NCI-H82 treated with DMSO at 0.1 percent for 48 hours (cell line): Measurements from ENCODE around the gene FOXP2.
"Not testable (repeated sequence)": the region's sequence is repeated elsewhere in the genome, so short reads cannot be mapped to it uniquely, and the experiment has no call there.

Source experiments
- DNase-seq: peaks from one replicate; lab custom pipeline; 2025; ENCODE audit not compliant: unreplicated experiment; lab: John Stamatoyannopoulos, UW

FOXP2 gene

DNA sequence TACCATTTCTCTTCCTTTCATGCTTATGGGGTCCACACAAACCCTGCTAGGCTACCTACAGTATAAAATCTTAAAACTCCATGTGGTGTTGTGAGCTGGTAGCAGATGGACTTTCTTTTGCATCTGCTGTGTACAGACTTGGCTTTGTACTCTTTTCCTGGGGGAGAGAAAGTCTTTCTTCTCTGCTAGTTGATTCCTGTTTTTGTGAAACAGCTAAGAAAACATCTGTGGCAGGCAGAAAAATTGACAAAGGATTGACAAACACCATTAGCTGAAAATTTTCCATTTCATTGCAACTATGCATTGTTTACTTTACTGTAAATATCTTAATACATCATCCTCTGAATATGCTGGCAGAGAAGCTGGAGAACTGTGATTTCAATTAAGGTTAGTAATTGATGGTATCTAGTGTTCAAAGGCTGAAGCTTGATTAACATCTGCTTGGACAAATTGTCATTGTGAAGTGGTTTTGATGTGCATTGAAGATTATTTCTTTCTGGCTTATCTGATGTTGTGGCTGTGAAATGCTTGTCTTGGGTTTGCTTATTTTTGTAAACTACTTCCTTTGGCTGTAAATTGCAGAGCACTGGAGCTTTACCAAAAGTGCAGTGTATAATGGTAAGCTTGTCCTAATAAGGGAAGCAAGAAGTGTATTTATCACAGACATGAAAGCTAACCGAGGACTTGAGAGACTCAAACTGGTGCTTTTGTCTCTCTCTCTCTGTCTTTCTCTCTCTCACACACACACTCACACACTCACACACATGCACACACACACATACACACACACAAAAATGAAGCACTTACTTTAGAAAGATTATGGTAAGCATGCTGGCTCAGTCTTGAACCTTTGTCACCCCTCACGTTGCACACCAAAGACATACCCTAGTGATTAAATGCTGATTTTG is at the start of gene FOXP2:
FOXP2 (plus strand) TSS at position 660 of the 908 bp plus-strand sequence. CDS start 11,697 bp downstream, outside the sequence.
- DNase-seq = peak; percentile 80

DNA sequence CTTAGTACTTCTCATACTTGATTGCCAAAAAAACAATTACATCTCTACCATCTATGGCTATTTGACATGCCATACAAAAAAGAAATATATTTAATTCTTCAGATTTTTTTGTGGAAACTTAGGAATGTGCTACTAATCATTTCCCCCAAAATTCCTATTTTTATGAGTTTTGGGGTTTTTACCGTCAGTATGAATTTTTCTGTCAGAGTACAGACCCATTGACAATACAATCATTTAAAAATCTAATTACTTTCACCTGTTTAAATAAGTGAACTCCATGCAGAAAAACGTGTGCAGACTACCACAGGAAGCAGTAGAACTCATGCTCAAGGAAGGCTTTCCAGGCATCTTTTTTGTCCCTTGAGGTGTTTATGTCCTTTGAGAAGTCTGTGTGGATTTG is 48.8 kb upstream of the FOXP2 start:
- no peak for DNase-seq

DNA sequence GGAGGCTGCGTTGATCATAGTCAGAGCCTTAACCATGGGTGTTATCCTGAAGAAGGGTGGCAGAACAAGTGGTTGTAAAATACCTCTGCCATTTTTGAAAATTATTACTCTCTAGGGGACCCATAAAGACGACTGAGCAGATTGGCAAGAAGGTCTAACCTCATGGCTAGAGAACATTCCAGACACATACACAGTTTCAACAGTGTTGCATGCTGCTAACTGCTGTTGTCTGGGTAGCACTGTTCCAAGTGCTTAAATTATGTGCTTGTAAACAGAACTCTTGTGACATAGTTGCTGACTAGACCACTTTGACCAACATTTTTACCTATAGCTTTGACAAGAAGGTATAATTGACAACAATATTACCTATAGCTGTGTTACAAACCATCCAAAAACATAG is 46.1 kb upstream of the FOXP2 start:
- DNase-seq = no peak

DNA sequence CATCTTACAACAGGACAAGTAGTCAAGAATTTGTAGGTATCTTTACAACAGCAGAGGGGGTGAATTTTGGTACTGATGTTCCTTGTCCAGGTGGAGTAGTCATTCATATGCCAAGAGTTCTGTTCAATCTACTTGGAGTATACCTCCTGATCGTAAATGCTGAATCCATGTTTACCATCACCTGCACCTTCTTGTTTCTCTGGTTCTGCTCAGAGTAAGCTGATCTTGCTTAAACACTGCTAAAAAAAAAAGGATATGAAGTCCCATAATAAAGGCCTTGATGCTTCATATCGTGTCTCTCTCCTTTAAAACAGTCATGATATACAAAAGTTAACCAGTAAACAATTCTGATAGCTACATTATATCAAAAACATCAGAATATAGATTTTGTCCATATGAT is 45.3 kb upstream of the FOXP2 start:
- DNase-seq = no peak

DNA sequence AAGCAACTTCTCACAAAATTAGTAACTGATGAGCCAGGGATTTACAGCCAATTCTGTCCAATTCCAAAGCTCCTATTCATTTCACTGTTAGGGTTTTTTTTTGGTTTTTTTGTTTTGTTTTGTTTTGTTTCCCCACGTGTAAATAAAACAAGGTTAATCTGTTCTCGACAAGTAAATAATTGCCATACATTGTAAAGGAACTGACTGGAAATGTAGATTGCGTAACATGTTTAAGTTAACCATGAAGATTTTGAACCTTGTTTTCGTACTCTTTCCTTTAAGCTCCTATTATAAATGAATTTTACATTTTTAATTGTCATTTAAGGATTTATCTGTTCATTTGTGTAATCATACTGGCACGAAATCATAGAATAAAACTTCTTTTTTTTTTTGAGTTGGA is 42.0 kb upstream of the FOXP2 start:
- no peak for DNase-seq

DNA sequence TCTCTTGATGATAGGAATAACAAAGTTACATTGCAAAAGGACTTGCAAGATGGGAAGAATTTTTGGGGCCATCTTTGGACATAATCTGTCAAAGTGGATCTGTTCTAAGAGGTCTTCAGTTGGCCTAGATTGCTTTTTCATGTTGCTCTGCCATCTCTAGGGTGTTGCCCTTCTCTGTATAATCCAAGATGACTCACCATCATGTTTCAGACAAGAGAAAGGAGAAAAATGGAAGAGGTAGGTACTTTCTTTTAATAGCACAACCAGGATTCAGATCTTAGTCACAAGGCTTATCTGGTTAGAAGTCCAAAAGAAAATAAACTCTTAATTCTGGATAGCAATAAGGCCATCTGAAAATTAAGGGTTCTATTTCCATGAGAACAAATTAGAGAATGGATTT is 38.7 kb upstream of the FOXP2 start:
- DNase-seq = no peak

DNA sequence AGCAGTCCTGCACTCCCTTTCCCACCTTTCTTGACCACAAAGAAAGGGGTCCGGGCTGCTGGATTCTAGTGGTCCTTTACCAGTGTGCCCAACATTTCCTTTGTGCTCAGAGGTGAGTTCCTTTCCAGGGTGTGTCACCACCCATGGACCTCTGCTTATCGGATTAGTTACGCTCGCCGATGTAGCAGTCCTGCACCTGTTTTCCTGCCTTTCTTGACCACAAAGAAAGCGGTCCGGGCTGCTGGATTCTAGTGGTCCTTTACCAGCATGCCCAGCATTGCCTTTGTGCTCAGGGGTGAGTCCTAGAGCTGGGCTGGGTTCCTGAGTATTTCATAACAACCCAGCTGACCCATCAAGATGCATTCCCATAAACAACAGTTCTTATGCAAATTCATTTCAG is 30.7 kb upstream of the FOXP2 start:
- not testable (repeated sequence) for DNase-seq

DNA sequence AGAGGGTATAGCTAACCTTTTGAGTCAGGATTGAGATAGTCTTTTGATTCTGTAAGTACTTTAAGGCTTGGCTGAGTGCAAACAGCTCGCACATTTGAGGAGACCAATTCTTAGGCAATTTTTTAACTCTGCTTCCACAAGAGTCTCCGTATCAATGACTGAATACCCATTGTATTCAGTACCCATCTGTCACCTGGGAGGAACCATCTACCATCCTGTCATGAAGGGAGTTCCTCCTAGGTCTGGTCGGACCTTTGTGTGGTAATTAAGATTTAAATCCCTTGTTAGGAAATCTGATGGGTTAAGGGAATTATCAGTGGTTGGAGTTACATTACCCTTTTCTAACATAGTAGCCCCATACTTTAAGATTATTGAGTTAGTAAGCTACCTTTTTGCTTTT is 30.3 kb upstream of the FOXP2 start:
- not testable (repeated sequence) for DNase-seq

DNA sequence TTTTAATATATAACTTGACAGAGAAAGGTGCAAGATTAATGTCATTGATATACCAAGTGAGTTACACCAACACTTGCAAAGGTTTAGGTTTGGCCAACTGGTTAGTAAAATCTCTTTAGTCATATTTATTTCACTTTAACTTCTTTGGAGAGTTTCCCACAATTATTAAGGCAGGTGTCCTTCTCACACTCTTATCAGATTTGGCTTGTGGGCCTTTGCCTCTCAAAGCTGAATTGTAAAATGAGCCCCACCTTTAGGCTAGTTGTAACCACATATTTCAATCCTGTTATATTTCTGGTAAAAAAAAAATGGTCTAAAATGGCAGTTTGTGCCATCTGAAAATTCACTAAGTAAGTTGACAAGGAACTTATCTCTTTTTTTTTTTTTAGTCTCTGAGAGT is 26.6 kb upstream of the FOXP2 start:
- DNase-seq = no peak

DNA sequence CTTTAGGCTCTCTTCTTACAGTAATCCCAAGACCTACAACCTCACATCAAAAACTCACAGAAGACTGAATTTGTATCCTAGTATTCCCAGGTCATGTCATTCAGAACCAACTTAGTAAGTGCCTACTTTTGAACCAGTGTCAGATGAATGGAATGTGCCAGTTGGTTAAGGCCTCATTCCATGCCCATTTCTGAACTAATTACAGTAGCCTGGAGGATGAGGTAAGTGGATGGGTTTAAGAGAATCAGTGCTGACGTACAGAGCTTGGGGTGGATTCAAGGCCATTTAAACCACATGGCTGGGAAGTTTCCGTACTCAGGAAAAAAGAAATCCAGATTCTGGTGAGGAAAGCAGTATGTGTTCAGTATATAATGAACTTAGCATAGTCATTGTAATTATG is 21.9 kb upstream of the FOXP2 start:
- DNase-seq = no peak

DNA sequence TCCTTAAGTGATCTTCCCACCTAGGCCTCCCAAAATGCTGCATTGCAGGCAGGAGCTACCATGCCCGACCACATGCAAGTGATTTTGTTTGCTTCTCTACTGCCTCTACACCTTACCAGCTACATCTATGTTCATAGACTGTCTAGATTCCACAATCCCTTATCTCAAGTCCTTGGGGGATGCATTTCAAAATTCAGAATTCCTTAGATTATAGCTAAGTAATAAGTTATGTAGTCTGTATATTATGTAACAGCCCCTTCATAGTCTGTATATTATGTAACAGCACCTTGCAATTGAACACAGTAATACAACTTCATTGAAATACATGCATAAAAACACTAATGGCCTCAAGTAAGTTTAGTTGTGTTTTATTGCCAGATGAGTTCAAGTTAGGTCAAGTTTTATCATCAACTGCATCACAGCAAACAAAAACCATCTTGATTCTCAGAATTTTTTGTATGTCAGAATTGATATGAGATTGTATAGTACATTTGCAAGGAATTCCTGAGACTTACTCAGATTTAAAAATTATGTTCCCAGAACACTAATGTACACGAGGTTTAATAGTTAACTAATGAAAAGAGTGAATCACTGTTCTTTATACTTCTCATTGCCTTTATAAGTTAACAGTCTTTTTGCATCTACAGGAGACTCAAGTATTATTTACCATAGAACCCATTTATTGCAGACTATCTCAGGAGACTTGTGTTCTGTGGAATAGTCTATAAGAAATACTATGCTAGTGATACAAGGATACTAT is 11.6 kb upstream of the FOXP2 start:
- DNase-seq = no peak

DNA sequence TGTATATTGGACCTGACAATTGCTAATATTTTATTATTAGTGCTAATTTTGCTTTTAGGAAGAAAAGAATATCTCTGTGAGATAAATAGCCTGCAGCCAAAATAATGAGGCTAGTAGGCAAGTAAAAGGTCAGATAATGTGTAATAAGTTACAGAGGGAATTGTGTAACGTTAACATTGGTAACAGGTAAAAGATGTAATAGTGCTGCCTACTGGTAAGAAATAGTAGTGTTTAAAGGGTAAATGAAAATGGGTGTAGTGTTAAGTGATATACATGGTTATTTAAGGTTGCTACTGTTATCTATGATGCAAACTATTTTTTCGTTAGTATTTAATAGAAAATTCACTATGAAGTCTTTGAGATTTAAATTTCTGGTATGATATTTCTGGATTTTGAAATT is 9.2 kb upstream of the FOXP2 start:
- DNase-seq = no peak

DNA sequence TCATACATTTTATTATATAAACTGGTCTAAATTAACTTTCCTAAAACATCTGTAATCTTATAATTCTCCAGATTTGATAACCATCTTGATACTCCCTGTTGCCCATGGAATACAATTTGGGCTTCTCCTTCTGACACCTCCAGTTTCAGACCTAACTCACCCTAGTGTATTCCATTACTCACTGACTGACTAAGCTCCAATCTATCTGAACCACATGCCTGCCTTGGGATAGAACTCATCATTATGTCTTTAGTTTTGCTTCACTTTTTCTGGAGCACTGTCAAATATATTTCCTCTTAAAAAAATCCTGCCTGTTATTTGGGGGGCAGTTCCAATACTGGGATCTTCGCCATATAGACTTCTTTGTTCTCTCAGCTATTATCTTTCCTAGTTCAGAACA is 4.9 kb upstream of the FOXP2 start:
- DNase-seq = no peak

DNA sequence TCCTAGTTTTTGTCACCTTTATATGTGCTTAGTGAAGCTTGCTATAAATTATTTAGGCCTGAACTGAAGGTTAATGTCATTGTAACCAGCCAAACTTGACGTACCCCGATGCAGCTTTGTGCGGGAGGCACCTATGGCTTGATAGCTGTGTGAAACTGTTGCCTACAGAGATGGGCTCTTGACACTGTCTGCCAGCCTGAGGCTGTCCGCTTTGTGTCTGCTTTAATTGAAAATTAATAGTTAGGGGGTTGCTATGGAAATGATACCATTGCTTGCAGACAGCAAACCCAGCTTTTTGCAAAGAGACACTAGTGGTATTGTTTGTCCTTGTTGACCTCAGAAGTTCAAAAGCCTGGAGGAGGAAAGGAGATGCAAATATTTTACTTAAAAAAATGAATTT is 2.1 kb upstream of the FOXP2 start:
- no peak for DNase-seq

DNA sequence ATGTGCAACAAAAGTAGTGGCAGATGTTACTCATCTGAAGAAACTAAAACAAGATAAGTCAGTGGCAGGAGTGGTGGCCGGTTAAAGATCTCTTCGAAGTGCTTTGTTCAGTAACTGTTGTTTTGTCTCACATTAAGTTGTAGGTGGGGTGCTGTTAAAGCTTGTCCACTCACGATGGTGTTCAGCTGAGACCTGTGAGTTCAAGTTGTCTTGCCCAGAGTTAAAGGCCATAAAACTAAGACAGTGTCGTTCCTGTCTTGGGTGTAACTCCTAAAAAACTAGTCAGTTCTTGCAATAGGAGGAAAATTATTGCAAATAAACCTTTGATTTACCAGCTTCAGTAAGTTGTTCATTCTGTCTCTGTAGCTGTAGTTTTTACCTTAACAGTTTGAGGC is 857 bp upstream of the FOXP2 start:
- peak; percentile 42 for DNase-seq

DNA sequence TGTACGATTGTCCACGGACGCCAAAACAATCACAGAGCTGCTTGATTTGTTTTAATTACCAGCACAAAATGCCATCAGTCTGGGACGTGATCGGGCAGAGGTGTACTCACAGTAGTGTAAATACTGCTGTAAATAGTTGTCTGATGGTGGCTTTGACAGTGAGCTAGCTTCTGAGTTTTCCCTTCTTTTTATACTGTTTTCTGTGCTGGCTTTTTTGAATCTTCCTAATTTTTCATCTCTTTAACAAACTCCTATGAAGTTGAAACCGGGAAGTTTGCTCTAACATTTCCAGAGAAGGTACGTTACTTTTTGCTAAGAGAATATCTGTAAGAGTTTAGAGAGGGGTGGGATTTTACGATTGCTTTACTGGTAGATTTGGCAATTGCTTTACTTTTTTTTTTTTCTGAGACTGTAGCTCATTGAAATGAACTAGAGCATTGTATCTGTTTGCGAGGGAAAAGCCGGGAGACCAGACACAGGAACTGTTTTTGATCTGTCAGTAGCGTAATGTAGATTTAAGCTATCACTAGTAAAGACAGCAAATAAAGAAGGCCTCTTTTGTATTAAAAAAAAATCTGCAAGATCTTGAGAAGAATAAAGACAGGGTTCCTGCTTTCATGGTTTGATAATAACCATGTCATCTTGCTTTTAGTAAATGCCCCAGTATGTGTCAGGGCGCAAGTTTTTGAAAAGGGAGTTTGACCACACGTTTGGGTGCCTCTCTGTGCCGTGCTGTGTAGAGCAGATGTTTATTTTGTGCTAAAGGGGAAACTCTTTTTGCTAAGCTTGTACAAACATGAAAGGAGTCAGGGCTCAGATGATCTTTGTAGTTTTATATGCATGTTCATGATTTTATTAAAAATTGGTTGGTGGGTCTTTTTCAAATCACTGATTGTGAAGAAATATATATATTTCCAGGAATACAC is 712 bp downstream of the FOXP2 start:
- peak; percentile 32 for DNase-seq

DNA sequence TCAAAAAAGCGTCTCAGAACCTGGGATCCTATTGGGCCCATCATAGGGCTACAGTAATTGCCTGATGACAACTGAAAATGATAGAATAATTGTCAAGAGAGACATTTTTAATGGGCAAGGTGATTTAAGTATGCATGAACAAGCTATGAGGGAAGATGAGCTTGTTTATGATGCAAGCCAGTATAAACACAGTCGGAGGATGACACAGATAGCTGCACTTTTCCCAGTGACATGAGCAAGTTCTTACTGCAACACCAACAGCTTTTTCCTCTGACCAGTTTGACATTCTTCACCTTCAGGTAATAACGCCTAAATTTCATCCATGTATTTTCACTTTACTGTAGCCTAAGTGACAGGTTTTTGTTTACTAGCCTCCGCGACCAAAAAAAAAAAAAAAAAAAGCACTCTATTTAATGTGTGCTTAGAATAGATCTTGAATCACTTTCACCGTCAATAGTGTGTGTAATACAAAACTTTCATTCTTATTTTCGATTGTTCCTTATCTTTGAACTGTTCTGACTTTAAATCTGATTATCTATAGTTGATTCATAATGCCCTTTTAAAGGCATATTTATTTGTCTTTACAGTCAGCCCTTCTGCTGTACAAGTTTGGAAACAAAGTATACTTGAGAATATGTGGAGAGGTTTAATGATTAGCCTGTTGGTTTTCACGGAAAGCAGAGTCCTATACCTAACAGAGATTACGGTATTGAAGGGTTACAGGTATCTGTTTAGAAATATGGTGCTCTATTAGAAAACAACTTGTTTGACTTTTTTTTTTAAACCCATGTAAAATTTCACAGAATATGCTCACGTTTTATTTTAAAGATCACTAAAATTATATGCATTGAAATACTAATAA is 1.7 kb downstream of the FOXP2 start:
- DNase-seq = no peak

DNA sequence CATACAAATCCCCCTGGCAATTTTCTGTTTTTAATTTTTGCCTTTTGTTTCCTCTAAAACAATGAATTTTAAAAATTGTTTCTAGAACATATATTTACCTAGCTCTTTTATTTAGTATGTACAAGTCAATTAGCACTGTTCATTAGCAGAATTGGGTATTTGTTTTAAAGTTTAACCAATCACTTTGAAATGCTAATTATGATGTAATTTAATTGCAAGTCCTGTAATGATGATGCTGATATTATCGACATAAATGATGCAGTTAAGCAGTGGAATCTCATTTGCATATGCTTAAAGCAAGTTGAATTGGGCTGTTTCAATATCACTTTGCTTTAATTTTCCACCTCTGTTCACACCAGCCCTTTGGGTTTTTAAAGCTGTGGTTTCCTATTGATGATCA is 2.7 kb downstream of the FOXP2 start:
- no peak for DNase-seq

DNA sequence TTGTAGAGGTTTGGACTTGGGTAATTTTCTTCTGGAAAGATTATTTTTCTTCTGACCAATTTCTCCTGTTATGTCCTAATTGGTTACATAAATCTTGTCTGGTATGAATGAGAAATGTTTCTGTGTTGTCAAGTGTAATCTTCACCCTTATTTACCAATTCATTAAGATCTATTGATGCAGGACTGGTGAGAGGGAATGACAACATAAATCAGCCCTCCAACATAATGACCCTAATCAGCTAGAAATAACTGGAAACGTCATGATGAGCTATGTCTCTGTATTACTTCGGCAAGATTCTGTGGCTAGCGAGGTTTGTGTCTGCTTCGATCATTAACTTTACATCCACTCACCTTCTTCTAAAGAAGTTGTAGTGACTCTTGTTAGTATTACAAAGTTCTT is 3.5 kb downstream of the FOXP2 start:
- DNase-seq = no peak
